Astrocyte of the spinal cord (primary cell): ENCODE results near the gene LIPH.

Experiments
- DNase-seq: peaks from one replicate; pipeline ENCODE4 v3.0.0; 2011; ENCODE audit warnings: low read depth, low spot score
- H3K4me3 ChIP-seq: 2 replicates; pipeline ENCODE4 v1.5.1; 2011; ENCODE audit warnings: low read depth, mild to moderate bottlenecking, low read length, moderate library complexity
- CTCF ChIP-seq: IDR thresholded peaks from 2 replicates; pipeline ENCODE4 v1.5.1; 2012; ENCODE audit warnings: low read depth, mild to moderate bottlenecking, low read length, inconsistent platforms
- in situ Hi-C: cut with HindIII; loops from 2 replicates; pipeline ENCODE4 v1.10.0; 2017; ENCODE audit warnings: low sequenced_read_pairs

LIPH gene

GRCh38 chr3:185532901-185533300 lies 19.5 kb downstream of the LIPH start:
- H3K4me3 ChIP-seq: no peak overlapping the region
- no peak for DNase-seq
- in situ Hi-C loops: no loop called here
- no peak for TF ChIP-seq CTCF

DNA sequence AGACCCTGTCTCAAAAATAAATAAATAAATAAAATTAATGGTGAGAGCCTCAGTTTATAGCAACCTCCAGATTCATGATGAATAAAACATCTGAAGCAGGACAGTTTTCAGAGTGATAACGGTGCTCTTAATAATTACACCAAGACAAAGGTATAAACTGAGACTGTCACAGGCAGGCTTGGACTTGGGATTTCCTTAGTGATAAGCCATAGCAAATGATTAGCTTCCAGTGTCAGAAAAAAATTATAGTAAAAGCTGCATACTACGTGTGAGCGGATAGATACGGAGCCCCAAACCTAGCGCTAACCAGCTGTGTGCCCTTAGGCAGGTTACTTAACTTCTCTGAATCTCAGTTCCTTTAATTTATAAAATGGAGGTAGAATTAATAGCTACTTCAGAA lies 21.5 kb downstream of the LIPH start:
- no peak for DNase-seq
- no peak for TF ChIP-seq CTCF
- in situ Hi-C loops: no loop called here
- no peak overlapping the region for H3K4me3 ChIP-seq

GRCh38 chr3:185528532-185528931 lies 23.9 kb downstream of the LIPH start:
- in situ Hi-C loops: no loop called here
- H3K4me3 ChIP-seq: no peak overlapping the region
- TF ChIP-seq CTCF: no peak
- DNase-seq: no peak

DNA sequence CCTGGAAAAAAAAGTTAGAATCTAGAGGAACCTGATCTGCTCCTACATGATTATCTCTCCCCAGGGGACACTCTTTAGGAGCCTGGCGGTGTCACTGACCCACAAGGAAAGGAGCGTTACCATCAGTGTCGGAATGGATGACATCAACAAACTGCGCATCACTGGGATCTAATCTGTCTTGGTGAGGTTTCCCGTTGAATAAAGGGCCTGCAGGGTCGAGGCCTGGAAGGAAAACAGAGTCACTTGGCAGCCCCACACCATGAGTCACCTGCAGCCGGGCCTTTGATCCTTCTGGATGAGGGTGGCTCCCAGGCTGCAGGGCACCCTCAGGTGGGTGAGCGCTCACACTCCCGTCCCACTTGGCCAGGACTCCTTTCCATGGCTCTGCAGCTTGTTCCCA lies 25.0 kb downstream of the LIPH start:
- no peak for TF ChIP-seq CTCF
- H3K4me3 ChIP-seq: no peak overlapping the region
- DNase-seq: no peak
- in situ Hi-C loops: no loop called here

GRCh38 chr3:185526349-185526951 lies 25.9 kb downstream of the LIPH start:
- no peak overlapping the region for H3K4me3 ChIP-seq
- DNase-seq: no peak
- TF ChIP-seq CTCF: no peak
- in situ Hi-C loops: no loop called here

- no peak for DNase-seq
- in situ Hi-C loops: no loop called here
- H3K4me3 ChIP-seq: no peak overlapping the region
- no peak for TF ChIP-seq CTCF
Measured at GRCh38 chr3:185521349-185522138, 30.8 kb downstream of the LIPH start.
